ENCODE measurements around the gene RNF121.

Gene RNF121

DNA sequence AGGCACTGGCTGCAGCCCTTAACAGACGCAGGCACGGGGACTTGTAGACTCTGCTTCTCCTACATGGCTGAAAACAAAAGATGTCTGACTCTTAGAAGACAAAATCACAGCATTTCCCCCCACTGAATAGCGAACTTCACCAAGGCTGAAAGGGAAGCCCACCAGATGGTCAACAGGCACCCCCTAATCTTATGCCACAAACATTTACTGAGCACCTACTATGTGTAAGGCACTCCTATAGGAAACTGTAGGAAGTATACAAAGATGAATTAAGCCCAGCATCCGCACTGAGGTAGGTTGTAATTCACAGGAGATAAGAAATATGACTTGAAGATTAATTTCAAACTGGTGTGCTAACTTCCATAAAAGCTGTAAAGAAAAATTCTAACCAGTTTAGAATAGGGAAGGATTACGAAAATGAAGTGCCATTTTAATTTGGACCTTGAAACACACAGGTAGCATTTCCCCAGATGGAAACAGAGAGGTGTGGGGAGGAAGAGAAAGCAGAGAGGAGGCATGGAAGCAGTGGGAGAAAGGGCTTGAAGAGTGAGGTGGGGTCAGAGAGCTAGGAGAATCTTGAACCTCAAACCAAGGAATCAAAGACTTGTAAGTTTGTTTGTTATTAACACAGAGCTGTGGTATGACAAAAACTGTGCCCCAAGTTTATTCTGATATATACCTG is 113.4 kb downstream of the RNF121 start:
- Histone ChIP-seq H3K9ac (ENCODE audit: low read depth in 1 of 2, low read length in 2 of 2) (peak overlapping the region; percentile 84), H3K4me3 (ENCODE audit: low read length in 2 of 2) (peak overlapping the region; percentile 78 to 89), H3K27me3 (ENCODE audit: control insufficient read depth in 2 of 2, insufficient read depth in 2 of 2, low read length in 2 of 2) (no peaks in the 10 kb centered on the region), H3K36me3 (ENCODE audit: control insufficient read depth in 2 of 2, insufficient read depth in 2 of 2, low read length in 2 of 2) (no peaks in the 10 kb centered on the region), H3K9me3 (ENCODE audit: control insufficient read depth in 2 of 2, low read length in 2 of 2) (no peaks in the 10 kb centered on the region), H3K4me1 (ENCODE audit: control insufficient read depth in 2 of 2, insufficient read depth in 2 of 2, low read length in 2 of 2) (peaks cover 42 to 45% of the 10 kb centered on the region in 2 donors), H3K27ac (ENCODE audit: low read depth in 2 of 2, low read length in 2 of 2) (peak overlapping the region; percentile 89 to 97)

GRCh38 chr11:72045849-72046248 is 117.0 kb downstream of the RNF121 start:
- Histone ChIP-seq H3K4me1 (ENCODE audit: control insufficient read depth in 2 of 2, insufficient read depth in 2 of 2, low read length in 2 of 2) (peaks cover 14 to 19% of the 10 kb centered on the region in 2 donors), H3K9ac (ENCODE audit: low read depth in 1 of 2, low read length in 2 of 2) (no peak overlapping the region), H3K4me3 (ENCODE audit: low read length in 2 of 2) (no peak overlapping the region), H3K27me3 (ENCODE audit: control insufficient read depth in 2 of 2, insufficient read depth in 2 of 2, low read length in 2 of 2) (no peaks in the 10 kb centered on the region), H3K9me3 (ENCODE audit: control insufficient read depth in 2 of 2, low read length in 2 of 2) (no peaks in the 10 kb centered on the region), H3K27ac (ENCODE audit: low read depth in 2 of 2, low read length in 2 of 2) (no peak overlapping the region), H3K36me3 (ENCODE audit: control insufficient read depth in 2 of 2, insufficient read depth in 2 of 2, low read length in 2 of 2) (peaks cover 3% of the 10 kb centered on the region in 2 donors)

All from mucosa of rectum (tissue), 2 donors.